ENCODE data around the gene EHMT1.

EHMT1 gene

DNA sequence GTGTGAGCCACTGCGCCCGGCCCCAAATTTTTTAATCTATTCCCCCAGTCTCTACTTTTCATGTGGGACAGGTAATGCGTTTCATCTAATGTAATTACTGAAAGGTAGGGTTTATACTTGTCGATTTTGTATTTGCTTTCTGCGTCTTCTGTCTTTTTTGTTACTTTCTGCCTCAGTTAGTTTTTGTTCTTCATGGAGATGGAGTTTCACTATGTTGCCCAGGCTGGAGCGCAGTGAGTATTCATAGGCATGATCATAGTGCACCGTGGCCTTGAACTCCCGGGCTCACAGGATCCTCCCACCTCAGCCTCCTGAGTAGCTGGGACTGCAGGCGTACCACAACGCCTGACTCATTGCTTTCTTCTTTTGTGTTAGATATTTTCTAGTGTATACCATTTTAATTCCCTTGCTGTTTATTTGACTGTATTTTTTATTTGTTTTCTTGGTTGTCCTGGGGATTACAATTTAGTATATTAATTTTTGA is 23.4 kb downstream of the EHMT1 start:
- no peak overlapping the region for H3K27ac ChIP-seq
- no peak for TF ChIP-seq ZFX (IDR thresholded peaks at IDR 0.05)
- TF ChIP-seq, protein P1, sequence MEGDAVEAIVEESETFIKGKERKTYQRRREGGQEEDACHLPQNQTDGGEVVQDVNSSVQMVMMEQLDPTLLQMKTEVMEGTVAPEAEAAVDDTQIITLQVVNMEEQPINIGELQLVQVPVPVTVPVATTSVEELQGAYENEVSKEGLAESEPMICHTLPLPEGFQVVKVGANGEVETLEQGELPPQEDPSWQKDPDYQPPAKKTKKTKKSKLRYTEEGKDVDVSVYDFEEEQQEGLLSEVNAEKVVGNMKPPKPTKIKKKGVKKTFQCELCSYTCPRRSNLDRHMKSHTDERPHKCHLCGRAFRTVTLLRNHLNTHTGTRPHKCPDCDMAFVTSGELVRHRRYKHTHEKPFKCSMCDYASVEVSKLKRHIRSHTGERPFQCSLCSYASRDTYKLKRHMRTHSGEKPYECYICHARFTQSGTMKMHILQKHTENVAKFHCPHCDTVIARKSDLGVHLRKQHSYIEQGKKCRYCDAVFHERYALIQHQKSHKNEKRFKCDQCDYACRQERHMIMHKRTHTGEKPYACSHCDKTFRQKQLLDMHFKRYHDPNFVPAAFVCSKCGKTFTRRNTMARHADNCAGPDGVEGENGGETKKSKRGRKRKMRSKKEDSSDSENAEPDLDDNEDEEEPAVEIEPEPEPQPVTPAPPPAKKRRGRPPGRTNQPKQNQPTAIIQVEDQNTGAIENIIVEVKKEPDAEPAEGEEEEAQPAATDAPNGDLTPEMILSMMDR (conservative IDR thresholded peaks at IDR 0.05): no peak

DNA sequence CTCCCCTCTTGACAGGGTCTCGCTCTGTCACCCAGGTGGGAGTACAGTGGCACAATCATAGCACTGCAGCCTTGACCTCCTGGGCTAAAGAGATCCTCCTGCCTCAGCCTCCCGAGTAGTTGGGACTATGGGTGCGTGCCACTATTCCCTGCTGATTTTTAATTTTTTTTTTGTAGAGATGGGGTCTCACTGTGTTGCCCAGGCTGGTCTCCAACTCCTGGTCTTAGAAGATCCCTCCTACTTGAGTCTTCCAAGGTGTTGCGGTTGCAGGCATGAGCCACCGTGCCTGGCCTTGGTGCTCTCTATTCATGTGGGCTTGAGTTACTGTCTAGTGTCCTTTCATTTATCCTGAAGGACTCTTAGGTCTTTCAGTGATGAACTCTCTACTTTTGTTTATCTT is 24.1 kb downstream of the EHMT1 start:
- no peak overlapping the region for H3K27ac ChIP-seq
- TF ChIP-seq, protein P1 (conservative IDR thresholded peaks at IDR 0.05): no peak
- no peak for TF ChIP-seq ZFX (IDR thresholded peaks at IDR 0.05)

DNA sequence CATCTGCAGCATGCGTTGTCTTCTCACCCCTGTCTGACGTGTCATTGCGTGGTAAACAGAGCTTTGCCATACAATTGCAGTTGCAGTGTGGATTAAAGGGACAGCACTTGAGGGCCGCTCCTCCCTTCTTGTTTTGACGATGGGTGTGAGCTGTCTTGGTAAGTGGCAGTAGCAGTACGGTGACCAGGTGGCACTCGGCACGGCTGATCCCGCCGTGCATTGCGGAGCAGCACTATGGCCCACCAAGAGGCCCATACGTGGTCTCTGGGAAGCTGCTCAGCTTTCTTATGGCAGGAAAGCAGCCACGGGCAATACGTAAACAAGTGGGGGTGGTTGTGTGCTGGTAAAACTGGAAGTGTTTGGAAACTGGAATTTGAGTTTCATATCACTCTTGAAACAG is 25.1 kb downstream of the EHMT1 start:
- no peak overlapping the region for H3K27ac ChIP-seq

DNA sequence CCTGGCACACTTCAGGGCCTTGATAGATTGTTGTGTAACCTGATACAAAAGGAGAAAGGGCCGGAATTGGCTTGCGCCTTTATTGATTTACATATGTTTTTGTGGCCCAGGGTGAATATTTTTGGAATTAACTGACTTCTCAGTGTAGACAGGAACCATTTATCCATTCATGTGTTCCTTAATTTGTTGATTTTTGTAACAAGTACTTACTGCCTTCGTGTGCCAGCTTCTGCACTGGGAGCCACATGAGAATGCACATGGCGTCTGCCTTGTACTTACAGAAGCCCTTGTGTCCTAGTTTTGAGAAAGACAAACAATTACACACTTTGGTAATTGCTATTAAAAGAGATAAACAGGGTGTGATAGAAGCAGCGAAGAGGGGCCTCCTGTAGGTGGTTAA is 26.4 kb downstream of the EHMT1 start:
- H3K27ac ChIP-seq: no peak overlapping the region
- no peak for TF ChIP-seq ZFX (IDR thresholded peaks at IDR 0.05)
- TF ChIP-seq, protein P1 (conservative IDR thresholded peaks at IDR 0.05): no peak

More for the DNA sequence above, 25.1 kb downstream of the EHMT1 start:
- TF ChIP-seq, protein P1 (conservative IDR thresholded peaks at IDR 0.05): no peak
- no peak for TF ChIP-seq ZFX (IDR thresholded peaks at IDR 0.05)

DNA sequence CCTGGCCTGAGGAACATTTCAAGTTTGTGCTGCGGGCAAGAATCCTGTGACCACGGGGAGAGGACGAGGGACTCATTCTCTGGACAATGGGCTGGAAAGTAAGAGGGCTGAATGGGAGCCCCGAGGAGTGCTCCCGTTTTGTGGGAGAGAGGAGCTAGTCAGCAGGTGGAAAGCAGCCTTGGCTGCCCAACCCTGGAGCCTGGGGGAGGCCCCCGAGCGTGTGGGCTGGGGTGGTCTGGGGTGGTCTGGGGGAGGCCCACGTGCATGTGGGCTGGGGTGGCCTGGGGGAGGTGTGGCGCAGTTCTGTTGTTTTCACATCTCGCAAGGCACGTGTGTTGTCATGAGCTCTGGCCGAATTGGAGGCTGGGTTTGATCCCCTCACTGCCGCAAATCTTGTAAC is 27.5 kb downstream of the EHMT1 start:
- TF ChIP-seq ZFX (IDR thresholded peaks at IDR 0.05): no peak
- TF ChIP-seq, protein P1 (conservative IDR thresholded peaks at IDR 0.05): no peak
- H3K27ac ChIP-seq: no peak overlapping the region

DNA sequence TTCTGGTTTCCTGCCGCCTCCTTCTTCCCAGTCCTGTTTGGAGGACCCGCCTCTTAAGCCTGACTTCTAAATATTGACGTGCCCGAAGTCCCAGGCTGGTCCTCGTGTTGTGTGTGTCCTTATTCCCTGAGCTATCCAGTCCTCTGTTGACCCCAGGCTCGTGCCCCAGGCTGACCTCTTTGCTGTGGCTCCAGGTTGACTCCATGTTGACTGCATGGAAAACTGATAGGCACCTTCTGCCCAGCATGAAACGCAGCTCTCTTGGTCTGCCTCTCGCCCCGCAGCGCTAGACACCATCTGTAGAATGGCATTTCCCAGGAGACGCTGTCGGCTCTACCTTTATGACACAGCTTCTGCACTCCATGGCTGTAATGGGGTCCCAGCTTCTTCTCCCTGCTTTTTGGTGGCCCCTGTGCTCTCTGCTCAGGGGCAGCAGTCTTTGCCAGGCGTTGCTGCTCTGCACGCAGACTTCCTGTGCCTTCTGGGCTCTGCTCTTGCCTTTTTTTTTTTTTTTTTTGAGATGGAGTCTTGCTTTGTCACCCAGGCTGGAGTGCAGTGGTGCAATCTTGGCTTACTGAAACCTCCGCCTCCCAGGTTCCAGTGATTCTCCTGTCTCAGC is 28.4 kb downstream of the EHMT1 start:
- no peak for TF ChIP-seq ZFX (IDR thresholded peaks at IDR 0.05)
- TF ChIP-seq, protein P1 (conservative IDR thresholded peaks at IDR 0.05): no peak
- H3K27ac ChIP-seq: no peak overlapping the region

DNA sequence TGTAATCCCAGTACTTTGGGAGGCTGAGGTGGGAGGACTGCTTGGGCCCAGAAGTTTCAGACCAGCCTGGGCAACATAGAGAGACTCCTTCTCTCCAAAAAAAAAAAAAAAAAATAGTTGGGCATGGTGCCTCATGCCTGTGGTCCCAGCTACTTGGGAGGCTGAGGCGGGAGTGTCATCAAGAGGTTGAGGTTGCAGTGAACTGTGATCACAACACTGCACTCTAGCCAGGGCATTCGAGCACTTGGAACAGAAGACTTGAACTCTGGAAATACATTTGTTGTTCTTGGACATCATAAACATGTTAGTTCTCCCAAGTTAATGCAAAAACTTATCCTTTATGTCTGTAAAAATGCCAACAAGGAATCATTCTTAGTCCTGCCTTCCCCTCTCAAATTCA is 29.6 kb downstream of the EHMT1 start:
- no peak for TF ChIP-seq ZFX (IDR thresholded peaks at IDR 0.05)
- TF ChIP-seq, protein P1 (conservative IDR thresholded peaks at IDR 0.05): no peak
- H3K27ac ChIP-seq: no peak overlapping the region

All from C4-2B (cell line).